Right renal cortex interstitium (tissue), 3 donors: Measurements from ENCODE around the gene CRELD2. TPM values are rescaled to one million over a fixed set of nuclear protein-coding genes. Genes with fewer than 3 reads are reported as not detected.
A peak's percentile ranks its signal among the peaks of the same experiment; 100 is the strongest.

Experiments used
- DNase-seq, 3 donors: peaks; one replicate each; pipeline ENCODE4 v3.0.0-alpha.2; 2013; ENCODE audit warnings: low read depth in 3 of 3, low spot score in 2 of 3
- polyA plus RNA-seq, 3 donors: library from polyadenylated mRNA; unstranded; fragments of 120-200 nt; gene quantifications; one replicate each; pipeline ENCODE4 v1.2.1, GENCODE V29; 2013; ENCODE audit not compliant: insufficient read length in 3 of 3

The CRELD2 gene, protein sequence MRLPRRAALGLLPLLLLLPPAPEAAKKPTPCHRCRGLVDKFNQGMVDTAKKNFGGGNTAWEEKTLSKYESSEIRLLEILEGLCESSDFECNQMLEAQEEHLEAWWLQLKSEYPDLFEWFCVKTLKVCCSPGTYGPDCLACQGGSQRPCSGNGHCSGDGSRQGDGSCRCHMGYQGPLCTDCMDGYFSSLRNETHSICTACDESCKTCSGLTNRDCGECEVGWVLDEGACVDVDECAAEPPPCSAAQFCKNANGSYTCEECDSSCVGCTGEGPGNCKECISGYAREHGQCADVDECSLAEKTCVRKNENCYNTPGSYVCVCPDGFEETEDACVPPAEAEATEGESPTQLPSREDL
- polyA plus RNA-seq, result 10 to 100 TPM; 23.6 to 28.5 (median 26.4) TPM

GRCh38 chr22:49917974-49918910, at the start of gene CRELD2, which contains the start of gene ALG12:
TSS of gene CRELD2 (plus strand) at chr22:49918634. CDS start at chr22:49918770, 136 bp downstream.
TSS of gene ALG12 (minus strand) at chr22:49918438. CDS start at chr22:49913765, 4,673 bp downstream.
- DNase-seq, result peak; percentile 87 to 93 (median 92)

GRCh38 chr22:49869086-49869830, 49.2 kb upstream of the CRELD2 start:
- DNase-seq, result no peak

GRCh38 chr22:49869845-49870712, 48.4 kb upstream of the CRELD2 start:
- no peak for DNase-seq

GRCh38 chr22:49871482-49871881, 47.0 kb upstream of the CRELD2 start:
- DNase-seq, result no peak

GRCh38 chr22:49872347-49872746, 46.1 kb upstream of the CRELD2 start:
- DNase-seq, result no peak

DNA sequence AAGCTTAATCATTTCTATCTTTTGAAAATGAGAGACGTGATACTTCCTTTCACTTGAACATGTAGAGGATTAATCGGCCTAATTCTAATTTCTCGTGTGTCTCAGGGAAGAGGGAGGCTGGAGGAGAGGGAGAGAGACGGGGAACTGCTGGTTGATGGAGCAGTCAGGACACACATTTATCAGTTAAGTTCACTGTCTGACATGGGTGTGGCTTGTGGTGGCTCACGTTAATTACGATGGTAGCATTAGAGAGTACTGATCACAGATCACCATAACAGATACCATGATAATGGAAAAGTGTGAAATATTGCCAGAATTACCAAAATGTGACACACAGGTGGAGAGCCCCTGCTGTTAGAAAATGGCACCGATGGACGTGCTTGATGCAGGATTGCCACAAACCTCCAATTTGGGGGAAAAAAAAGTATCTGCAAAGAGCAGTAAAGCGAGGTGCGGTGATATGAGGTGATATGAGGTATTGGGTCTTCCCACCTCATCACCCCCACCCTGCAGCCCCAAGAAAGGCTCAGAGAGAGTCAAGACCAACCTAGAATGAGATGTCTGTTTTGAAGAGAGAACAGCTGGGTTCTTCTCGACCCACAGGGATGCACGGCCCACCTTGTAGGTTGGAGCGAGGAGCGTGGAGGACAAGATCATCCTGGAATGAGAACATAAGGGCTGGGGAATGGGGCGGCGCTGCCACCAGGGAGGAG, 45.0 kb upstream of the CRELD2 start:
- no peak for DNase-seq

- DNase-seq, result no peak
Measured at GRCh38 chr22:49877642-49878041, 40.8 kb upstream of the CRELD2 start.

DNA sequence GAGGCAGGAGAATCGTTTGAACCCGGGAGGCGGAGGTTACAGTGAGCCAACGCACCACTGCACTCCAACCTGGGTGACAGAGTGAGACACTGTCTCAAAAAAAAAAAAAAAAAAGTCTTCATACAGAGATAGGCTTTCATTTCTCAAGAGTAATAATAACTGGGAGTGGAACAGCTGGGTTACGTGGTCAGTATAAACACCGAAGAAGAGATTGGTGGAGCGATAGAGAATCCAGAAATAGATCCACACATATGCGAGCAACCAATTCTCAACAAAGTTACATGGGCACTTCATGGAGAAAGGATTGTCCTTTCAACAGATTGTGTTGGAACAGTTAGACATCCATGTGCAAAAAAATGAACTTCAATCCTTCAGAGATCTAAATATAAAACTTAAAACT, 40.2 kb upstream of the CRELD2 start:
- DNase-seq, result no peak

DNA sequence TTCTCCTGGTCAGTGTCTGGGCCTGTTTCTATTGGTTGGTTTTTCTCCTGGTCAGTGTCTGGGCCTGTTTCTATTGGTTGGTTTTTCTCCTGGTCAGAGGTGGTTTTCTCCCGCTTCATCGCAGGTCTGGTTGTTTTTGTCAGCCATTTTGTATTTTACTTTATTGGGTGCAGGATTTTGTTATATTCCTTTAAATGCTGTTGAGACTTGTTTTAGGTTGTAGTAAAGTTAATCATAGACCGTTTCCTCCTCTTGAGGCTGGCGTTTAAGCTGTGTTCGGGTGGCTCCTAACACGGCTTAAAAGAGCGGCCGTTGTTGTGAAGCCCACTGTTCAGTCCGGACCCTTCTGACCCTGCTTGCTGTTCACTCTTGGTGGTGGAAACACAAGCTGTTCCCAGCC, 38.6 kb upstream of the CRELD2 start:
- no peak for DNase-seq

GRCh38 chr22:49880281-49880680, 38.2 kb upstream of the CRELD2 start:
- no peak for DNase-seq

DNA sequence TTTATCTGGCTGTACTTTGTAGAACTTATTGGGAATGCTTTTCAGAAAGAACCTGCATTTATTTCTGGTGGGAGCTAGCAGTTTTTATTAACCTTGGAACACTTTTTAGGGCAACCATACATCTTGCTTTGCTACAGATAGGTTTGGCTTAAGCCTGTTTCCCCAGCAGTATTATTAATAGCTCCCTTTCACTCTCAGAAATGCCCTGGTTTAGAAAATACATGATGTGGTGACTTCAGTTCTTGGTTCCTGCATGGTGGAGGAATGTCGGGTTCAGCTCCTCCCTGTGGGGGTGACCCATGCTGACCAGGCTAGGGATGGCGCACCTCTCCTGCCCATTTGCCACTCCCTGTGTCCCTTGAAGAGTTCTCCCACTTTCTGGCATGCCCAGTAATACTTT, 36.6 kb upstream of the CRELD2 start:
- DNase-seq, result no peak

GRCh38 chr22:49882519-49883293, 35.7 kb upstream of the CRELD2 start:
- no peak for DNase-seq

DNA sequence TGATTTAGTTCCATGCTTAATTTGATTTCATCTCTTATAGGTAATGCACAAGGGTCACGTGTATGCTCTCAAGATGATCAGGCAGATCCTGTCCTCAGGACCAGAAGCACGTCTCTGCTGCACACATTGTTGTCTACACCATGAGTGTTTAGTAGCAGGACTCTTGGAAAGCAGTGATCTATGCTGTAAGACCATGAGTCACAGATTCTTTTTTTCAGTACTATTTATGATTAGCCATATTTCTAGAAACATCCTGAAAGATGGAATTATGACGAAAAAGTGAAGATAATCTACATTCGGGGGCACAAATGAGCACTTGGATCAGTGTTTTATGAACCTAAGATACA, 35.2 kb upstream of the CRELD2 start:
- no peak for DNase-seq

- no peak for DNase-seq
Measured at GRCh38 chr22:49884075-49884474, 34.4 kb upstream of the CRELD2 start.

DNA sequence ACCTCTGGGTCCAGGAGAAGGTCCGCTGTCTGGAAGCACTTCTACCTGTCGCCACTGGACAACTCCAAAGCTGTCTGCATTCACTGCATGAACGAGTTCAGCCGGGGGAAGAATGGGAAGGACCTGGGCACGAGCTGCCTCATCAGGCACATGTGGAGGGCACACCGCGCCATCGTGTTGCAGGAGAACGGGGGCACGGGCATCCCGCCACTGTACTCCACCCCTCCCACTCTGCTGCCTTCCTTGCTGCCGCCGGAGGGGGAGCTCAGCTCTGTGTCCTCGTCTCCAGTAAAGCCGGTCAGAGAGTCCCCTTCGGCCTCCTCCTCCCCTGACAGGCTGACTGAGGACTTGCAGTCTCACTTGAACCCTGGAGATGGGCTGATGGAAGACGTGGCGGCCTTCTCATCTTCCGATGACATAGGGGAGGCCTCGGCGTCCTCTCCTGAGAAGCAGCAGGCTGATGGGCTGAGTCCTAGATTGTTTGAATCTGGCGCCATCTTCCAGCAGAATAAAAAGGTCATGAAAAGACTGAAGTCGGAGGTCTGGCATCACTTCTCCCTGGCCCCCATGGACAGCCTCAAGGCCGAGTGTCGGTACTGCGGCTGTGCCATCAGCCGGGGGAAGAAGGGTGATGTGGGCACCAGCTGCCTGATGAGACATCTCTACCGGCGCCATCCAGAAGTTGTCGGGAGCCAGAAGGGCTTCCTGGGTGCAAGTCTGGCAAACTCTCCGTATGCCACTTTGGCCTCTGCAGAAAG, 33.8 kb upstream of the CRELD2 start:
- DNase-seq, result no peak

- no peak for DNase-seq
Measured at GRCh38 chr22:49885281-49885680, 33.2 kb upstream of the CRELD2 start.

DNA sequence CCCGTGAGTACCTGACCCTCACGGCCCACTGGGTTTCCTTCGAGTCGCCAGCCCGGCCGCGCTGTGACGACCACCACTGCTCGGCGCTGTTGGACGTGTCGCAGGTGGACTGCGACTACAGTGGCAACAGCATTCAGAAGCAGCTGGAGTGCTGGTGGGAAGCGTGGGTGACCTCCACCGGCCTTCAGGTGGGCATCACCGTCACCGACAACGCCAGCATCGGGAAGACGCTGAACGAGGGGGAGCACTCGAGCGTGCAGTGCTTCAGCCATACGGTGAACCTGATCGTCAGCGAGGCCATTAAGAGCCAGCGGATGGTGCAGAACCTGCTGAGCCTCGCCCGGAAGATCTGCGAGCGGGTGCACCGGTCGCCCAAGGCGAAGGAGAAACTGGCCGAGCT, 32.6 kb upstream of the CRELD2 start:
- DNase-seq, result no peak
